Transverse colon (tissue), 4 donors: Measurements from ENCODE around the gene ATF6B.

ENCODE experiments used
- EP300 ChIP-seq: sonication (generic); formaldehyde crosslinking; IDR thresholded peaks from one replicate; pipeline ENCODE4 v1.6.1; 2017; ENCODE audit warnings: antibody characterized with exemption, low read depth
- POLR2A ChIP-seq: fragments of 450-650 bp; IDR thresholded peaks from one replicate; pipeline ENCODE4 v1.6.1; 2016; ENCODE audit warnings: antibody characterized with exemption, mild to moderate bottlenecking, moderate library complexity
- POLR2AphosphoS5 ChIP-seq, 3 donors: sonication (generic); formaldehyde crosslinking; IDR thresholded peaks; one replicate each; pipeline ENCODE4 v1.6.1; 2016; ENCODE audit warnings: antibody characterized with exemption in 3 of 3
- TF ChIP-seq, protein P1 (sequence below), 5 experiments: fragments of 200-600 bp in 3 of 5; fragments of 450-650 bp in 2 of 5; sonication (generic) in 3 of 5; IDR thresholded peaks; 1 replicate in 2 of 5; 2 replicates in 3 of 5; pipeline ENCODE4 v1.5.1; 2016 to 2017; ENCODE audit warnings: antibody characterized with exemption in 5 of 5, inconsistent platforms in 3 of 5, mild to moderate bottlenecking in 2 of 5, moderate library complexity in 1 of 5

DNA sequence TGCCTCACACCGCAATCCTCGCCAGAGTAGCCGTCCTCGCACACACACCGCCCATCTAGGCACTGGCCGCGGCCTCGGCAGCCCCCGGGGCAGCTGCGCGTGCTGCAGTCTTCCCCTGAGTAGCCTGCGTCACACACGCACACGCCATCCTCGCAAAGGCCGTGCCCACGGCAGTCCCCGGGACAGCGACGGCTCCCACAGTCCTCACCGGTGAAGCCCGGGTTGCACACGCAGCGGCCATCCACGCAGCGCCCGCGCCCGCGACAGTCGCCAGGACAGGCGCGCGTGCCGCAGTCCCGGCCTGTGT is 32.0 kb downstream of the ATF6B start:
- TF ChIP-seq, protein P1, sequence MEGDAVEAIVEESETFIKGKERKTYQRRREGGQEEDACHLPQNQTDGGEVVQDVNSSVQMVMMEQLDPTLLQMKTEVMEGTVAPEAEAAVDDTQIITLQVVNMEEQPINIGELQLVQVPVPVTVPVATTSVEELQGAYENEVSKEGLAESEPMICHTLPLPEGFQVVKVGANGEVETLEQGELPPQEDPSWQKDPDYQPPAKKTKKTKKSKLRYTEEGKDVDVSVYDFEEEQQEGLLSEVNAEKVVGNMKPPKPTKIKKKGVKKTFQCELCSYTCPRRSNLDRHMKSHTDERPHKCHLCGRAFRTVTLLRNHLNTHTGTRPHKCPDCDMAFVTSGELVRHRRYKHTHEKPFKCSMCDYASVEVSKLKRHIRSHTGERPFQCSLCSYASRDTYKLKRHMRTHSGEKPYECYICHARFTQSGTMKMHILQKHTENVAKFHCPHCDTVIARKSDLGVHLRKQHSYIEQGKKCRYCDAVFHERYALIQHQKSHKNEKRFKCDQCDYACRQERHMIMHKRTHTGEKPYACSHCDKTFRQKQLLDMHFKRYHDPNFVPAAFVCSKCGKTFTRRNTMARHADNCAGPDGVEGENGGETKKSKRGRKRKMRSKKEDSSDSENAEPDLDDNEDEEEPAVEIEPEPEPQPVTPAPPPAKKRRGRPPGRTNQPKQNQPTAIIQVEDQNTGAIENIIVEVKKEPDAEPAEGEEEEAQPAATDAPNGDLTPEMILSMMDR (IDR thresholded peaks at IDR 0.05): no peak
- TF ChIP-seq EP300: no peak
- no peak for TF ChIP-seq POLR2A
- TF ChIP-seq POLR2AphosphoS5 (IDR thresholded peaks at IDR 0.05): no peak
